ENCODE measurements around the gene ARHGAP44.

DNA sequence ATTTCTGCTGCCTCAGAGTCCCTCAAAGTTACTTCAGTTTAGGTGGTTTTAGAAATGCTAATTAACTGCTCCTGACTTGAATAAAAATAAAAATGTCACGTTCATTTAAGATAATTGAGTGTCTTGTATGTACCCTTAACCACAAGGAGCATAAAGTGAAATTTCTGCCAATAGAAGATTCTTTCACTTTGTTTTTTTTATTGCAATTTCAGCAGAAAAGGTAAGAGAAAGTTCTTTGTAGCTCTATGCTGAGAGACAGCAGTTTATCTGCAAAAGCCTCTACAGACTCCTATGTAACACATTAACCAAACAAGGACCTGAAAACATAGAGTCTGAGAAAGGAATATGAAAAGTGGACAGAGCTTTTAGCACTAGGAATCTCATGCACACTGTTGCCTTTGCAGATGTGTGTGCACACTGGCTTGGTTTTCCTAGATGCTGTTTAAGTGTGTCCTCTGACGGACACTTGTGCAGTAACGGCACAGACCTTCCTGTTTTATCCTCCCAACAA lies 11.6 kb downstream of the ARHGAP44 start:
- TF ChIP-seq POLR2AphosphoS5 (IDR thresholded peaks at IDR 0.05) = no peak
- TF ChIP-seq, protein P1, sequence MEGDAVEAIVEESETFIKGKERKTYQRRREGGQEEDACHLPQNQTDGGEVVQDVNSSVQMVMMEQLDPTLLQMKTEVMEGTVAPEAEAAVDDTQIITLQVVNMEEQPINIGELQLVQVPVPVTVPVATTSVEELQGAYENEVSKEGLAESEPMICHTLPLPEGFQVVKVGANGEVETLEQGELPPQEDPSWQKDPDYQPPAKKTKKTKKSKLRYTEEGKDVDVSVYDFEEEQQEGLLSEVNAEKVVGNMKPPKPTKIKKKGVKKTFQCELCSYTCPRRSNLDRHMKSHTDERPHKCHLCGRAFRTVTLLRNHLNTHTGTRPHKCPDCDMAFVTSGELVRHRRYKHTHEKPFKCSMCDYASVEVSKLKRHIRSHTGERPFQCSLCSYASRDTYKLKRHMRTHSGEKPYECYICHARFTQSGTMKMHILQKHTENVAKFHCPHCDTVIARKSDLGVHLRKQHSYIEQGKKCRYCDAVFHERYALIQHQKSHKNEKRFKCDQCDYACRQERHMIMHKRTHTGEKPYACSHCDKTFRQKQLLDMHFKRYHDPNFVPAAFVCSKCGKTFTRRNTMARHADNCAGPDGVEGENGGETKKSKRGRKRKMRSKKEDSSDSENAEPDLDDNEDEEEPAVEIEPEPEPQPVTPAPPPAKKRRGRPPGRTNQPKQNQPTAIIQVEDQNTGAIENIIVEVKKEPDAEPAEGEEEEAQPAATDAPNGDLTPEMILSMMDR (IDR thresholded peaks at IDR 0.05 in 8 of 11, conservative IDR thresholded peaks at IDR 0.05 in 3 of 11) = no peak
- no peak for TF ChIP-seq POLR2A (IDR thresholded peaks at IDR 0.05)

Measured in spleen (tissue), 7 donors.